Activated CD4-positive, alpha-beta T cell treated with anti-CD3 and anti-CD28 coated beads, Interleukin-2, amount 10 ng/mL, durations not matched to agents 24 days and 14 days (primary cell): ENCODE measurements around the gene TTC3. TPM values are rescaled to one million over a fixed set of nuclear protein-coding genes. Genes with fewer than 3 reads are reported as not detected.

ENCODE experiments used
- DNase-seq: peaks from one replicate; pipeline ENCODE4 v3.0.0; 2022
- H3K27ac Mint-ChIP-seq: one replicate; pipeline ENCODE4 v1.8.0; 2022; ENCODE audit warnings: mild to moderate bottlenecking, mixed read lengths
- H3K27me3 Mint-ChIP-seq: one replicate; pipeline ENCODE4 v1.8.0; 2022; ENCODE audit warnings: mixed read lengths
- H3K36me3 Mint-ChIP-seq: one replicate; pipeline ENCODE4 v1.8.0; 2022; ENCODE audit warnings: low read depth, mild to moderate bottlenecking, mixed read lengths
- H3K4me1 Mint-ChIP-seq: one replicate; pipeline ENCODE4 v1.8.0; 2021; ENCODE audit warnings: mixed read lengths
- H3K4me3 Mint-ChIP-seq: one replicate; pipeline ENCODE4 v1.8.0; 2022; ENCODE audit warnings: mild to moderate bottlenecking, moderate library complexity, mixed read lengths
- H3K9me3 Mint-ChIP-seq: one replicate; pipeline ENCODE4 v1.8.0; 2021; ENCODE audit warnings: mixed read lengths
- intact Hi-C: fragments of 100-400 bp; cut with micrococcal nuclease; formaldehyde crosslinking; loops from one replicate; pipeline ENCODE4 v1.15.1; 2023
- total RNA-seq: library from RNA; stranded (reverse); gene quantifications from 2 replicates; pipeline ENCODE4 v1.2.3, GENCODE V29; 2022

Gene TTC3
- total RNA-seq, 1 donor from 2014 or later = 62.4 TPM

- DNase-seq = peak; percentile 89
- H3K27me3 Mint-ChIP-seq = peaks cover 2% of the 10 kb centered on the region
- peaks cover 62% of the 10 kb centered on the region for H3K36me3 Mint-ChIP-seq
- peaks cover 45% of the 10 kb centered on the region for H3K4me1 Mint-ChIP-seq
- no peaks in the 10 kb centered on the region for H3K9me3 Mint-ChIP-seq
- H3K4me3 Mint-ChIP-seq = peak overlapping the region; percentile 73
- H3K27ac Mint-ChIP-seq = peak overlapping the region; percentile 80
- intact Hi-C loops = loop anchor here (1.0 to 10.0 kb wide), 3 partner anchors 33 to 237 kb away; partner anchors contain the start of genes PIGP and TTC3
Measured at GRCh38 chr21:37224861-37225839, 152.1 kb downstream of the TTC3 start.

GRCh38 chr21:37226041-37226920 lies 153.2 kb downstream of the TTC3 start:
- no peaks in the 10 kb centered on the region for H3K9me3 Mint-ChIP-seq
- intact Hi-C loops = loop anchor here (10.0 kb wide), 1 partner anchor 151 kb away; the partner anchor contains the start of genes PIGP and TTC3
- H3K27ac Mint-ChIP-seq = peak overlapping the region; percentile 80
- peak; percentile 58 for DNase-seq
- H3K36me3 Mint-ChIP-seq = peaks cover 64% of the 10 kb centered on the region
- peaks cover 39% of the 10 kb centered on the region for H3K4me1 Mint-ChIP-seq
- peak overlapping the region; percentile 73 for H3K4me3 Mint-ChIP-seq
- no peaks in the 10 kb centered on the region for H3K27me3 Mint-ChIP-seq

GRCh38 chr21:37227071-37228002 lies 154.3 kb downstream of the TTC3 start:
- Mint-ChIP-seq H3K27me3 (no peaks in the 10 kb centered on the region), H3K4me1 (peaks cover 36% of the 10 kb centered on the region), H3K27ac (no peak overlapping the region), H3K4me3 (no peak overlapping the region), H3K36me3 (peaks cover 63% of the 10 kb centered on the region), H3K9me3 (no peaks in the 10 kb centered on the region)
- peak; percentile 59 for DNase-seq
- intact Hi-C loops = loop anchor here (10.0 kb wide), 1 partner anchor 153 kb away; the partner anchor contains the start of genes PIGP and TTC3

GRCh38 chr21:37228003-37228400 lies 154.9 kb downstream of the TTC3 start:
- no peaks in the 10 kb centered on the region for H3K27me3 Mint-ChIP-seq
- peak overlapping the region; percentile 41 for H3K27ac Mint-ChIP-seq
- intact Hi-C loops = loop anchor here (10.0 kb wide), 1 partner anchor 153 kb away; the partner anchor contains the start of genes PIGP and TTC3

GRCh38 chr21:37230632-37231248 lies 157.7 kb downstream of the TTC3 start:
- intact Hi-C loops = no loop called here
- peak; percentile 49 for DNase-seq
- Mint-ChIP-seq H3K27ac (no peak overlapping the region), H3K4me3 (no peak overlapping the region), H3K4me1 (peaks cover 12% of the 10 kb centered on the region), H3K36me3 (peaks cover 45% of the 10 kb centered on the region), H3K9me3 (no peaks in the 10 kb centered on the region), H3K27me3 (no peaks in the 10 kb centered on the region)

More at GRCh38 chr21:37228003-37228400, 154.9 kb downstream of the TTC3 start:
- no peak for DNase-seq
- Mint-ChIP-seq H3K36me3 (peaks cover 63% of the 10 kb centered on the region), H3K4me3 (no peak overlapping the region), H3K4me1 (peaks cover 34% of the 10 kb centered on the region), H3K9me3 (no peaks in the 10 kb centered on the region)

GRCh38 chr21:37231249-37231645 lies 158.2 kb downstream of the TTC3 start:
- H3K4me1 Mint-ChIP-seq = peaks cover 9% of the 10 kb centered on the region
- no peak overlapping the region for H3K4me3 Mint-ChIP-seq
- H3K36me3 Mint-ChIP-seq = peaks cover 44% of the 10 kb centered on the region
- H3K27me3 Mint-ChIP-seq = no peaks in the 10 kb centered on the region
- no peak overlapping the region for H3K27ac Mint-ChIP-seq
- peak; percentile 52 for DNase-seq
- intact Hi-C loops = no loop called here
- H3K9me3 Mint-ChIP-seq = no peaks in the 10 kb centered on the region

GRCh38 chr21:37231671-37232070 lies 158.6 kb downstream of the TTC3 start:
- no peak overlapping the region for H3K27ac Mint-ChIP-seq
- intact Hi-C loops = no loop called here
- no peaks in the 10 kb centered on the region for H3K9me3 Mint-ChIP-seq
- H3K27me3 Mint-ChIP-seq = no peaks in the 10 kb centered on the region
- peak; percentile 45 for DNase-seq
- H3K36me3 Mint-ChIP-seq = peaks cover 42% of the 10 kb centered on the region
- peaks cover 5% of the 10 kb centered on the region for H3K4me1 Mint-ChIP-seq
- H3K4me3 Mint-ChIP-seq = no peak overlapping the region

- Mint-ChIP-seq H3K27me3 (no peaks in the 10 kb centered on the region), H3K9me3 (no peaks in the 10 kb centered on the region), H3K4me1 (peaks cover 7% of the 10 kb centered on the region), H3K4me3 (no peak overlapping the region), H3K36me3 (peaks cover 41% of the 10 kb centered on the region), H3K27ac (no peak overlapping the region)
- intact Hi-C loops = no loop called here
- DNase-seq = peak; percentile 48
Measured at GRCh38 chr21:37232274-37233018, 159.4 kb downstream of the TTC3 start.

- Mint-ChIP-seq H3K9me3 (no peaks in the 10 kb centered on the region), H3K36me3 (peaks cover 38% of the 10 kb centered on the region), H3K27me3 (no peaks in the 10 kb centered on the region), H3K4me1 (peaks cover 18% of the 10 kb centered on the region), H3K4me3 (no peak overlapping the region), H3K27ac (no peak overlapping the region)
- peak; percentile 45 for DNase-seq
- intact Hi-C loops = no loop called here
Measured at GRCh38 chr21:37233551-37234146, 160.6 kb downstream of the TTC3 start.

GRCh38 chr21:37237346-37237745 lies 164.3 kb downstream of the TTC3 start:
- no peak overlapping the region for H3K4me3 Mint-ChIP-seq
- peak; percentile 54 for DNase-seq
- H3K27me3 Mint-ChIP-seq = no peaks in the 10 kb centered on the region
- H3K27ac Mint-ChIP-seq = peak overlapping the region; percentile 81
- intact Hi-C loops = no loop called here
- H3K4me1 Mint-ChIP-seq = peaks cover 35% of the 10 kb centered on the region
- no peaks in the 10 kb centered on the region for H3K9me3 Mint-ChIP-seq
- peaks cover 38% of the 10 kb centered on the region for H3K36me3 Mint-ChIP-seq

GRCh38 chr21:37237764-37238163 lies 164.7 kb downstream of the TTC3 start:
- H3K4me1 Mint-ChIP-seq = peaks cover 35% of the 10 kb centered on the region
- H3K27me3 Mint-ChIP-seq = no peaks in the 10 kb centered on the region
- H3K4me3 Mint-ChIP-seq = peak overlapping the region; percentile 12
- DNase-seq = peak; percentile 75
- H3K9me3 Mint-ChIP-seq = no peaks in the 10 kb centered on the region
- peak overlapping the region; percentile 81 for H3K27ac Mint-ChIP-seq
- peaks cover 34% of the 10 kb centered on the region for H3K36me3 Mint-ChIP-seq
- intact Hi-C loops = no loop called here

- Mint-ChIP-seq H3K36me3 (peaks cover 43% of the 10 kb centered on the region), H3K4me1 (peaks cover 66% of the 10 kb centered on the region), H3K9me3 (no peaks in the 10 kb centered on the region), H3K27me3 (no peaks in the 10 kb centered on the region), H3K4me3 (no peak overlapping the region), H3K27ac (peak overlapping the region; percentile 63)
- no peak for DNase-seq
- intact Hi-C loops = no loop called here
Measured at GRCh38 chr21:37240978-37241377, 167.9 kb downstream of the TTC3 start.
